GM18499 (cell line): ENCODE results near the gene LMOD2.

Experiments
- ATAC-seq: cut with Tn5 transposase; IDR thresholded peaks from one replicate; pipeline ENCODE4 v1.9.1; 2021; ENCODE audit warnings: moderate number of reproducible peaks; ENCODE audit not compliant: insufficient read depth, unreplicated experiment

LMOD2 gene

GRCh38 chr7:123666492-123666891 is 10.8 kb downstream of the LMOD2 start:
- ATAC-seq, result no peak

DNA sequence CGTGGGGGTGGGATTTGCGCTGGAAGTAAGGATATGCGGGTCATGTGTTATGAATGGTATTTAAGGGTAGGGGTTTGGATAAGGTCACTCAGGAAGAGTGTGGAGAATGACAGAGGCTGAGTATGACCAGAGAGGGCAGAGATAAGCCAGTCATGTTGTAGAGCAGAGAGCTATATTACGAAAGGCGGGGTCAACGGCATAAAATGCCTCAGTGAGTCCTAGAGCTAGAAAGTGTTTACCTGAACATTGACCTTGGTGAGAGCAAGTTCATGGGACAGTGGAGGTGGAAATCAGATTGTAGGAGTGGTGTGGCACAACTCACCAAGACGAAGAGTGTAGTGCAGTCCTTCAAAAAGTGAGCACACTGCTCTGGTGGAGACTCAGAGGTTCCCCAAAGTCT is 13.8 kb downstream of the LMOD2 start:
- ATAC-seq, result no peak

DNA sequence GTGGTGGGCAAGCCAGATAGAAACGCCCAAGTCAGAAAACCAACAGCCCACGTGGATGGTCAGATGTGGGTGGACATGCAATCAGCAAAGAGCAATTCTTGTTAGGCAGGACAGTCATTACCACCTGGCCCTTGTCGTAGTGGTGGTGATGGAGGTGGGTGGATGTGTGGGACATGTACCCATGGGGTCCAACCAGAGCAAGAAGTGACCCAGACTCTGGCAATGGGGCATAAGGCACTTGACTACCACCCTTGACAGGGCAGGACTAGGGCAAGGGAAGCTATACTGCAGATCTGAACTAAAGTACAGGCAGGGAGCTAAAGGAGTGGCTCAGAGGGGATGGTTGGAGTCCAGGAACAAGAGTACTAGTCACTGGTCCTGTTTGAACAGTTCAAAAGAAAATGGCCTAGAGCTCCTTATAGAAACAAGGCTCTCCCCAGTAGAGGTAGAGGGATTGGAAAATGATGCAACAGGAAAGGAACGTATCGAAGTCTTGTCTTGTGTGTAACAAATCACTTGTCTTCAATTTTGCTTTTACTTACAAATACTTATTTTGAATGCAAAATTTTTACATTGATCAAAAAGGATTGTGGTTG is 17.6 kb downstream of the LMOD2 start:
- ATAC-seq, result no peak

DNA sequence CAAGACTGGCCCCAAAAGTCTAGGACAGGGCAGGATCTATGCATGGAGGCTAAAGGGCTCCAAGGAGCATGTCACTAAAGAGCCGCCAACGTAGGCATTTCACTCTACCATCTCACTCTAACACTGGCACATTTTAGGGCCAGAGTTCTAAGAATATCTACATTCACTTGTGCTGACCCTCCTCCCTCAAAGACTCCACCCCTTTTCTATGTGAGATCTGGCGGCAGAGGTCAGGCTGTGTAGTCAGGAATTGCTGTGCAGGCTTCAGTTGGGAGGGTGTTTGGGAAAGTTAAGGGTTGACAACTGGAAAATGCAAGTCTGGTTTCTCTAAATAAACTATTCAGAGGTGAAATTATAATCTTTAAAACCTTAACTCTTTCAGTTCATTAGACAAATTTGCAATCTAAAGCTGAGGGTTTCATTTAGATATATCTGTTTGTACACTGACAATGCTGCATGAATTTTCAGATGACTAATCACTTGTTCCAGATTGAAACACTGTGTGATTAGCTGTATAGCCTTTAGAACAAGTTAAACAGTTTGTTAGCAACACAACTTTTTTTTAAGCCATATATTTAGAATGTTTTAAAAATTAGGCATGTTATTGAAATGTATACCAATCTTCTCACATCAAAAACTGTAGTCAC is 18.2 kb downstream of the LMOD2 start:
- ATAC-seq, result no peak

GRCh38 chr7:123674399-123675180 is 18.9 kb downstream of the LMOD2 start:
- no peak for ATAC-seq

DNA sequence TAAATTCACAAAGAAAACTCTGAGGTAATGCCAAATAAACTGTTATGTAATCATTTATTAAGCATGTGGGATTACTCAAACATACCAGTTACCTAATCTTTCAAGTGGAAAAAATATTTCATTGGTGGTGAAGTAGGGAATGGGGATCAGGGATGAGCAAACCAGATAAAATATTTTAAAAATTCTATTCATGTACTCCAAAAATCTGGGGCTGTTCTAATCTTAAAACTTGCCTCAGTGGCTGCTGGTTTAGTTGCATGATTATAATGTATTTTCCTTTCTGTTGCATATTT is 19.5 kb downstream of the LMOD2 start:
- ATAC-seq, result no peak

GRCh38 chr7:123677061-123677715 is 21.5 kb downstream of the LMOD2 start:
- ATAC-seq, result no peak

DNA sequence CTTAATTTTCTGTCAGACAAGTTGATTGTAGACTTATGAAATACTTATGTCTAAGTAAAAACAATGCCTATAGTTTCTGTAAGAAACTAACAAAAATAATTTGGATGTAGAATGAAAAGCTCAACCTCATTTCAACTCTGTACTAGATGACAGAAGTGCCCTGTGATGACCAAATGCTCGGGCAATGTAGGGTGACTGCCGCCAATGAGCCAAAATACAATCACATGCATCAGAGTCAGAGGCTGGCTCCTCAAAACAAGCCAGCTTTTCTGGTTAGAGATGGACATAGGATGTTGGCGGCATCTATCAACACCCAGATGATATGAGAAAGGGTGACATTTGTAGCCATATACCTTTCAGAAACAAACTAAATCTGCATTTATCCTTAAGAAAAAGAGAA is 23.9 kb downstream of the LMOD2 start:
- ATAC-seq, result no peak

- no peak for ATAC-seq
Observed at GRCh38 chr7:123680580-123680979, 24.9 kb downstream of the LMOD2 start.

GRCh38 chr7:123681561-123681960 is 25.9 kb downstream of the LMOD2 start:
- no peak for ATAC-seq

- ATAC-seq, result no peak
Observed at GRCh38 chr7:123682690-123683089, 27.0 kb downstream of the LMOD2 start.

DNA sequence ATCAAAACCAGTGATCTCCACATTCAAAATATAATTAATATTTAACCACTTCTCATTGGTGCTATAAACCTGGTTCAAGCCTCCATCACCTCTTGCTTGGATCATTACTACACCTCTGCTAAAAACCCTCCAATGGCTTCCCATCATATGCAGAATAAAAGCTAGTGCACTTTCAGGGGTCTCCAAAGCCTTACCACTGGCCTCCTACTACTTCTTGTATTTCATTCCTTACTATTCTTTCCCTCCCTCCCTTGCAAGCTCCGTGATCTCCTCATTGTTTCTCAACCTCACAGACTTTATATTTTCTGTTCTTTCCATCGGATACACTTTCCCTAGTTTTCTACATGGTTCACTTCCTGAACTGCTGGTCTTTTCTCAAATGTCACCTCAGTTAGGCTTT is 31.5 kb downstream of the LMOD2 start:
- ATAC-seq, result no peak

- no peak for ATAC-seq
Observed at GRCh38 chr7:123687727-123688126, 32.1 kb downstream of the LMOD2 start.

DNA sequence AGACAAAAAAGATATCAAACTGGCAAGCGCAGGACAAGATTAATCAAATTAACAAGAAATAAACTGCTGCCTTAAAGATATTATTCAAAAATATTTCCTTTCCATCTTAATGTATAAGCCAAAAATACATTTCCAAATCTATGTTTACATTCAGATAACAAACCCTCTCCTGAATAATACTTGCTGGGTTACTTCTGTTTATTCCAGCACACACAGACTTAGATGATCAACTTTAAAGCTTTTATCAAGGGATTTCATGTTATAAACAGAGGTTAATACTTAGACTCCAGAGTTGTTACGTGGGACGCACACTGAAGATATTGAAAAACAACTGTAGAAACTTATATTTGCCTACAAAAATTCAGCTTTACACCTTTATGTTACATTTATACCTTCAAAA is 33.6 kb downstream of the LMOD2 start:
- no peak for ATAC-seq

- ATAC-seq, result no peak
Observed at GRCh38 chr7:123690550-123690949, 34.9 kb downstream of the LMOD2 start.

DNA sequence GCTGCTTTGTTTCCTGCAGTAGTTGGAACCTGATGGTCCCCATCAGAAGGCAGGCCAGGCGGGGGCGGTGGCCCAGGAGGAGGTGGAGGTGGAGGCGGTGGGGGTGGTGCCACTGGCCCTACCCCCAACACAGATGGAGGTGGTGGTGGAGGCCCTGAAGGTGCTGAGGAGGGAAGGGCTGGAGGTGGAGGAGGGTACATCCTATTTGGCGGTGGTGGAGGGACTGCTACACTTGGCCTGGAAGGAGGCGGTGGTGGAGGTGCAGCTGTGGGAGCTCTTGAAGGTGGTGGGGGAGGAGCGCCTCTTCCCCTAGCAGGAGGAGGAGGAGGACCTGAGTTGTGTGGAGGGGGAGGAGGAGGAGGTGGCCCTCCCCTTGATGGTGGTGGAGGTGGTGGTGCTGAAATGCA is 36.8 kb downstream of the LMOD2 start:
- ATAC-seq, result no peak

GRCh38 chr7:123695944-123696677 is 40.4 kb downstream of the LMOD2 start:
- no peak for ATAC-seq

GRCh38 chr7:123705211-123705901 is 49.7 kb downstream of the LMOD2 start:
- no peak for ATAC-seq

GRCh38 chr7:123709525-123709924 is 53.9 kb downstream of the LMOD2 start:
- ATAC-seq, result no peak

DNA sequence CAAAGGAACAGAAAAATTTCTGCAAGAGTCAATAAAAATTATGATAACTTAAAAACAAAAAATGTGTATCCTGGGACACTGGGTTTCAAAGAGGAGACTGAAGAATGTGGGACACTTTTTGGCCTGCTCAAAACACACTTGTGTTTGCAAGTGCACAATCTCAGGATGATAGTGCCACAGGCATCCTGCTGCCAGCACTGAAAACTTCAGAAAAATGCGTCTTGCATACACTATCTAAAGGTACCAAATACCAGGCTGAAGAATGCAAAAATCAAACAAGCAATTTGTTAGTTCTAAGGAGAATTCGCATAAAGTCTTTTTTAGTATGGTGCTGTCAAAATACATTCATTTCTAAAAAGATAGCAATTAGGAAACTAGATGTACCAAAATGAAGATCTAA is 55.0 kb downstream of the LMOD2 start:
- ATAC-seq, result no peak
